HG03108 (cell line): ENCODE measurements around the gene SPA17.

ENCODE experiments used
- ATAC-seq: cut with Tn5 transposase; IDR thresholded peaks from one replicate; pipeline ENCODE4 v1.9.1; 2021; ENCODE audit warnings: moderate library complexity; ENCODE audit not compliant: unreplicated experiment

The SPA17 gene

DNA sequence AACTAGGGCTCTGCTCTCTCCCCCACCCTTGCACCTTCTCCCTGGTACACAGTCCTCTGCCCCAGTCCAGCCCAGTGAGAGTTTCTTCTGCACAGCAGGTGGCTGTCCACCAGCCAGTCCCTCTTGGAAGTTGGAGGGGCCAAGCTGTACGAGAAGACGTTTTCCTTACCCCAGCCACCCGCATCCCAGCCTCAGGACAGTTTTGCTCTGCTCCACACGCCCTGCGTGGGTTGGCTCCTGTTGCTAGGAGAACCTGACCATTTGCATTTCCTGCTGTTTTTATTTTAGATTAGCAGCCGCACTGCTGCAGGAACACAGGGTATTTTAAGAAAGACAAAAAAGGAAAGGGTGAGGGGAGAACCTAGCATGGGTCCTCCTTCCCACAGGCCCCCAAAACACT lies 48.5 kb downstream of the SPA17 start:
- no peak for ATAC-seq

GRCh38 chr11:124724979-124725718 lies 51.4 kb downstream of the SPA17 start:
- ATAC-seq: peak; percentile 96

DNA sequence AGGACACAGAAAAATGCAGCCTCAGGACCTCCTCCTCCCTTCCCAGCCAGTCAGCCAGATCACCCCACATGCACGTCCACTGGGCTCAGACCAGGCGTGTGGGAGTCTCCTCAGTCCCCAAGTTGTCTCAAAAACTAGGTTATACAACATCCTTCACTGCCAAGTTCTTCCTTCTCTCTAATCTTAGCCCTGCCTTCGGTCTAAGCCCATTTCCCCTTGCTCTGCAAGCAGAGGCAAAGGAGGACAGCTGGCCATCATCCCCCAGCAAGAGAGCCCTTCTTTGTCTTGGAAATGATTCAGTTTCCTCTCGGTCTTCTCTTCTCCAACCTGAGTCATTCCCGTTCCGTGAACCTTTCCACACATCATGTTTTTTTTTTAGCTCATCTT lies 52.0 kb downstream of the SPA17 start:
- ATAC-seq: peak; percentile 5

DNA sequence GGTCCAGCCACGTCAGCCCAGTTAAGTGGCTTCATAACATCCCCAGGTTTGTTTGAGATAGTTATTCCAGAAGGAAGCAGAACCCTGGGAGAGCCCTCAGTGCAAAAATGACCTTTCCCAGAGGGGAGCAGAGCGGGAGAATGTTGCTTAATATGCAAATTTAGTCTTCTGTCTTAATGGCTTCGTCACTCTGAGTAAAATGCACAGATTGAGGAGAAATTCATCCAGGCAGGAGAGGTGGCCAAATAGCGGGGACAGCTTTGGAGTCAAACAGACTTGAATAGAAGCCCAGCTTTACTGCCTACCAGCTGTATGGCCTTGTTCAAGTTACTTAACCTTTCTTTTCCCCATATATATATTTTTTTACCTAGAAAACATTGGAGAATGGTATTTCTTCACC lies 53.8 kb downstream of the SPA17 start:
- ATAC-seq: no peak

- ATAC-seq: no peak
Observed at GRCh38 chr11:124728134-124728533, 54.4 kb downstream of the SPA17 start.

DNA sequence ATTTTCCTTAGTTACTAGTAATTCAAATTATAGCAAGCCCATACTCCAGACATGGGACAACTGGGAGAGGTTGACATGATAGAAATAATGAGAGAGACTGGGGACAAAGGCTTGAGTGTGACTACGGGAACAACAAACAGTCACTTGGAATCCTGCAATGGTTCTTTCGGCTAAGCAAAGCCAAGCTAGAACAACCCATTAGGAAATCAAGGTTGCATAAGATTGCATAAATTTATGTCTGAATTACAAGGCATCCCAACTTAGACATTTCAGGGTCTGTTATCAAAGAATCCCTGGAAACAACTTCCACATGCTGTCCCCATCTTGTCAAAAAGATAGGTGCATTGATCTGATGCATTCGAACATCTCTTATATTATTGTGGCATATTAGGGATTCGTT lies 55.9 kb downstream of the SPA17 start:
- no peak for ATAC-seq

DNA sequence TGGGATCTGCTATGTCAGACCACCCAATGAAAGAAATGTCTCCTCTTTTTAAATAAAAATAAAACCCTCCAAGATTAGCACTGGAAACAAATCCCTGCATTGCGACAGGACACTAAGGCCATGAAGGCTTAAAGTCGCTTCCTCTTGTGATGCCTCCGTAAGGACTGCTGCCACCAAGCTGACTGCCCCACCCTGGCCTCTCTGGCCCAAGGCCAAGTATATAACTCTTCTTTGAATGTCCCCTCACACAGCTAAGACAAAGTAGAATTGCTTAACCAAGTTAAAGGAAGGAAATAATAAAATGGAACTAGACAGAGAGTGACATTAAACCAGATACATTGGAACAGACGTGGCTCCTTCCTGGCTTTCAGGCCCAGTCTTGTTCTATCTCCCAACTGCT lies 58.5 kb downstream of the SPA17 start:
- no peak for ATAC-seq

DNA sequence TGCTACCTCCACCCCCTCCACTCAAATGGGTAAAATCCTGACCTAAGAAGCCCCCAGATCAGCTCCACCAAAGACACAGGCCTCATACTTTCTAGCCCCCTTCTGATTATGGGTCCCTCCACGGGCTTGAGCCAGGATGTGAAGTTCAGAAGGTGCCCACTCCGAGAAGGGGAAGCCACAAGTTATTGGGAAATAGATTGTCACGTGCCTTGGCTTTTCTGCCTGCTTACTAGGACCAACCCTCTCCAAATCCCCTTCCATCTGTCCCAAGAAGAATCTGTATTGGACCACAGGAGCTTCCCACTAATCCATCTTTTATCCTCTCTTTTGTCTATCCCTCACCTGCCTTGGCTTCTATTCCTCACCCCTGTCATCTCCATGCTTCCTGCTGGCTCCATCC lies 63.0 kb downstream of the SPA17 start:
- ATAC-seq: no peak

GRCh38 chr11:124737638-124738305 lies 64.1 kb downstream of the SPA17 start:
- ATAC-seq: no peak

DNA sequence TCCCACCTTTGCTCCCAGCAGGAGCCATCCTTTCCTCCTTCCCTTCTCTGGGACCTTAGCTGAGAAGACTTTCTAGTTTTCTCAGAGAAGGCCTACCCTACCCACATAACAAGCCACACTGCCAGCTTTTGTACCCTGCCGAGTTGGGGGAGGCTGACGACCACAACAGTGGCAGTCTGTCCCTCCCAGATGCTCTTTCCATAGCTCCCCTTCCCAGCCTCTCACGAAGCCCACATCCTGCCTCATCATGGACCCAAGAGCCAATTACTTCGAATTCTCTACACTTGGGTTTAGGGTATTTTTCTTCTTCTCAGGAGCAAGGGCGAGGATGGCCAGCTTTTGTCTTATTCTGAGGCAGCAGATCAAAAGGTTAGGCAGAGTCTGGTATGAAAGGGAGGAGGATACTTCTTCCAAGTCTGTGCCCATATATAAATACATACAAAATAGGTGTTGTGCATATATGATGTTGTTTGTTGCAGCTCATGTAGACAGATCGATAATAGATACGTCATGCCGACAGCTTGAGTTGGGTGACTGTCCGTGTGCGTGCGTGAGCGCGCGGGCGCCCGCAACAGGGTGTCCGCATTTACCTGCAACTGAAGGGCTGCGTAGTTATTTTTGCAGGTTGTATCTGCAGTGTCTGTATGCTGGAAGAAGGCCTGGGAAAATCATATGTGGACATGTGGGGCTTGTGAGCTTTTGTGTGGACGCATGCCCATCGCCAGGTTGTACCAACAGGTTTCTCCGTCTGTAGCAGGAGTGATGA lies 65.2 kb downstream of the SPA17 start:
- no peak for ATAC-seq

- ATAC-seq: peak; percentile 98
Observed at GRCh38 chr11:124739479-124740276, 66.0 kb downstream of the SPA17 start, which contains the start of gene NRGN. Gene NRGN (plus strand): TSS chr11:124739942. CDS start chr11:124740085, 143 bp downstream.

- ATAC-seq: peak; percentile 36
Observed at GRCh38 chr11:124740277-124740882, 66.7 kb downstream of the SPA17 start.

DNA sequence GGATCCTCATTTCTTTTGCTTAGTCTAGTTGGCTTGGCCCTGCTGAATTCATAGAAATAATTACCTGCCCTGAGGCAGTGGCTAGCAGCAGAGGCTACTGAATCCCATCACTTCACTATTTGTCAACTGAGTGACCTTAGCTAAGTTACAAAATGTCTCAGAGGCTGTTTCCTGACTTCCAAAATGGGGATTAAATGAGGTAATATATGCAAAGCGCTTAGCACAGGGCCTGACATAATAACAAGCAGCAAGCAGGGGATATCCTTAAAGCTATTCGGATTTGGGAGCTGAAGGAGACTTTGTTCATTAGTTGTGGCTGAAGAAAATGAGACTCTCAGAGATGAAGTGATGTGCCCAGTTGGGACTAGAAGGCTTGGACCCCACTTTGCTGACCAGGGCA lies 68.9 kb downstream of the SPA17 start:
- ATAC-seq: no peak

- no peak for ATAC-seq
Observed at GRCh38 chr11:124743050-124743449, 69.3 kb downstream of the SPA17 start.

- no peak for ATAC-seq
Observed at GRCh38 chr11:124745270-124745834, 71.6 kb downstream of the SPA17 start.

DNA sequence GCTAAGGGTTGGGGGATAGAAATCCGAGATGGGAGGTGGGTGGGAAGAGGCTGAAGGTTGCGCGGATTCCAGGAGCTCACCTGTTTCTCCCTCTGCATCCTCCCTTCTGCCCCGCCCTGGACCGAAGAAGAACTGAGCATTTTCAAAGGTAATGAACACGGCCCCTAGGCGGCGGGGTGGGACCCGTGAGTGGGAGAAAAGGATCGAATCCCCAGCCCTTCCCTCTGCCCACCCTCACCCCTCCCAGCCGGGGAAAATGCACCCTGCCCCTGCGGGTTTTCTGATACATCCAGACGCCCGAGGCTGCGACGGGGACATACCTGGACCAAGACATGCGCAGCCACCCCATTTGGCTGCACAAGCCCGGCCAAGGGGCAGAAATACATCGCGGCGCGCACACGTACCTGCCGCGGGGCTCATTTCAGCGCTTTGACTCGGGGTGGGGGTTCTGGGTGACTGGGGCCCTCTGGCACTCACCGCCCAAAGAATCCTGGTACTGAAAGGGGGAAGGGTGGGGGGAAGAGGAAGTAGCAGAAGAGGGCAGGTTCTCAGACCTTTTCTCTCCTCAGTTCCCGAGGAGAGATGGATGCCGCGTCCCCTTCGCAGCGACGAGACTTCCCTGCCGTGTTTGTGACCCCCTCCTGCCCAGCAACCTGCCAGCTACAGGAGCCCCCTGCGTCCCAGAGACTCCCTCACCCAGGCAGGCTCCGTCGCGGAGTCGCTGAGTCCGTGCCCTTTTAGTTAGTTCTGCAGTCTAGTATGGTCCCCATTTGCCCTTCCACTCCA lies 72.3 kb downstream of the SPA17 start:
- ATAC-seq: peak; percentile 15

DNA sequence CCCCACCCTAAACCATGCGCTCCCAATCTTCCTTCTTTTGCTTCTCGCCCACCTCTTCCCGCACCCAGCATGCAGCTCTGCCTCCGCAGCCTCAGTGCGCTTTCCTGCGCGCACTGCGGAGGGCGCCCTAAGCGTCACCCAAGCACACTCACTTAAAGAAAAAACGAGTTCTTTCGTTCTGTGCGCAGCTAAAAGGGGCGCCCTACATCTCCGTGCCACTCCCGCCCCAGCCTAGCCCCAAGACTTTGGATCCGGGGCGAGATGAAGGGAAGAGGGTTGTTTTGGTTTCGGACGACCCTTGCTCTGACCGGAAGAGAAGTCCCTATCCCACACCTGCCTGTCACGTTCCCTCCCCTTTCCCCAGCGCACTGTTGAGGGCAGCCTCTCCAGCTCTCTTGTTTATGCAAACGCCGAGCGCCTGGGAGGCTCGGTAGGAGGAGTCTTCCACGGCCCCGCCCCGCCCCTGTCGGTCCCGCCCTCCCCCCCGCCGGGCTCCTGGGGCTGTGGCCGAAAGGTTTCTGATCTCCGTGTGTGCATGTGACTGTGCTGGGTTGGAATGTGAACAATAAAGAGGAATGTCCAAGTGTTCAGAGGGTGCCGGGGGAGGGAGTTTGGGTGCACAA lies 73.0 kb downstream of the SPA17 start:
- peak; percentile 89 for ATAC-seq
